GM19043 (cell line): ENCODE results near the gene CSH1.
"Not testable (repeated sequence)": the region's sequence is repeated elsewhere in the genome, so short reads cannot be mapped to it uniquely, and the experiment has no call there.

Experiments
- ATAC-seq: cut with Tn5 transposase; IDR thresholded peaks from one replicate; pipeline ENCODE4 v1.9.1; 2021; ENCODE audit warnings: low read depth; ENCODE audit not compliant: unreplicated experiment

Gene CSH1

DNA sequence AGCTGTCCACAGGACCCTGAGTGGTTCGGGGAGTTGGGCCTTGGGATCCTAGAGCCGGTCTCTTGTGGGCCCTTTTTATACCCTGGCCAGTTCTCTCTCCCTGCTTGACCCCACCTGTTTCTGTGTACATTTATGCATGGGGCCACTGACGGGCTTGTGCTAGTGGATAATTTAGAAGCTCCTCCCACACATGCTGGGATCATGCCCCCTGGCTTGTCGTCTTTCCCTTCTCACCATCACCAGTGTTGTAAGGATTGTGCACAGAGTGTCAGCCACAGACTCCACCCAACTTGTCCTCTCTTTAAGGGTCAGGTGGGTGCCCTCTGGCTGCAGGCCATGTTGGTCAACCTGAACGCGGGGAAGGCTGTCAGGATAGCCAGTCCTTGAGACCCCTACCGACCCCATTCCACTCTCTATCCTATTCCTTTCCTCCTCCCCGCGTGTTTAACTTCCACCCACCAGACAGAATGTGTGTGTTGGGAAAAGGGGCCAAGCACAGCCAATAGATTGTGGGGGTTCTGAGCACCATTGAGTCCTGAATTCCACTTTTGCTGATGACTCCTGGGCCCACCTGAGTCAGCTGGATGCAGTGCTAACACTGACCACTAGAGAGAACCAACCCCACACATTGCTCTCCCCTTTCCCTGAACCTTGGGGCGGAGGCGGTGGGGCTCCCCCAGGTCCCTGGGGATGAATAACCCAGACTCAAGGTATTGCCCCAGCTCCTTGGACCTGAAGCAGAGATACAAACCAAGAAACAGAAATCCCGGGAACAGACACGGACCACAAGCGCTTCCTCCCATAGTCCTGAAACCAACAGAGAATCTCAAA, at the start of gene CSH1:
Gene CSH1, minus strand, starts transcription at position 51 of the 831 bp plus-strand sequence. CDS start 63 bp downstream, outside the sequence.
- not testable (repeated sequence) for ATAC-seq

DNA sequence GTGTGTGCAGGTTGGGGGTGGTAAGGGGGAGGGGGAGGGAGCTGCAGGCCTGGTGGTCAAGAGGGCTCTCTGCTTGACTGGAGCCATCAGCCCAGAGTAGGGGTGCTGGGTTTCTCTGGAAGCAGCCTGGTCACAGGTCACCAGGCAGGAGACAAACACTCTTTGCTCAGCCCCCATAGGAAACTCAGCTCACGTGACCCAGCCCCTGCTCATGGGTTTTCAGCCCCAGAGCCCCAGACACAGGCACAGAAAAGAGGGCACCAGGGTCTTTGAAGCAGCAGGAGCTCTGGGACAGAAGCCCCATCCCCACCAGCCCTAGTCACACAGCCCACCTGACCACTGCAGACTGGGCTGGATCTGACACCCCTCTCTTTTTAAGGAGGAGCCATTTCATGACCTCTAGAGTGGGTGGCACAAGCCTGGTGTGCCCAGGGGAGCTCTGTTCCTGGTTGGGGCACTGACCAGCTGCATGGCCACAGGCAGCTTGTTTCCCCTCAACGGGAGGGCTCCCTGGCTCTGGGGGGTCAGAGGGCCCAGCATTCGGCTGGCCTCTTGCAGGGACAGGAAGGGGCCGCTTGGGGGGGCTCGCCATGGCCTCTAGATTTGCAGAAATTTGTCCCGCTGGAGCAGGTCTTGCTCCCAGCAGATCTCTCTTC, 49.5 kb upstream of the CSH1 start:
- ATAC-seq: no peak

- ATAC-seq: no peak
Observed at GRCh38 chr17:63944736-63945499, 48.5 kb upstream of the CSH1 start.

DNA sequence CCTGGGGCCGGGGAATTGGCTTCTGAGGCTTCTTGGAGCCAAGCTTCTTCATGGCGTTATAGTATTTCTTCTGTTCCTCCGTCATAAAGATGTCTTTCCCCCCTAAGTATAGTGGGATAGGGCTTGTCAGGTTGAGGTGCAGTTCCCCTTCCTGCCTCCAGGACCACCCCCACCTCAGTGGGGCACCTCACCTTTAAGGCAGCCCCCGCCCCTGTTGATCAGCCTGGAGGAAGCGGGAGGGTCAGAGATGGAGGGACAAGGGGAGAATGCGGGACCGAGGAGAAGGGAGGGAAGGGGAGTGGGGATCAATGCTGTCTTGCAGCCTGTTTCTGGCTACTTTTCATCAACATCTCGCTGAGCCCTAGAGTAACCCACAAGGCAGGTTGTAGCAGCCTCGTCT, 47.4 kb upstream of the CSH1 start:
- no peak for ATAC-seq

DNA sequence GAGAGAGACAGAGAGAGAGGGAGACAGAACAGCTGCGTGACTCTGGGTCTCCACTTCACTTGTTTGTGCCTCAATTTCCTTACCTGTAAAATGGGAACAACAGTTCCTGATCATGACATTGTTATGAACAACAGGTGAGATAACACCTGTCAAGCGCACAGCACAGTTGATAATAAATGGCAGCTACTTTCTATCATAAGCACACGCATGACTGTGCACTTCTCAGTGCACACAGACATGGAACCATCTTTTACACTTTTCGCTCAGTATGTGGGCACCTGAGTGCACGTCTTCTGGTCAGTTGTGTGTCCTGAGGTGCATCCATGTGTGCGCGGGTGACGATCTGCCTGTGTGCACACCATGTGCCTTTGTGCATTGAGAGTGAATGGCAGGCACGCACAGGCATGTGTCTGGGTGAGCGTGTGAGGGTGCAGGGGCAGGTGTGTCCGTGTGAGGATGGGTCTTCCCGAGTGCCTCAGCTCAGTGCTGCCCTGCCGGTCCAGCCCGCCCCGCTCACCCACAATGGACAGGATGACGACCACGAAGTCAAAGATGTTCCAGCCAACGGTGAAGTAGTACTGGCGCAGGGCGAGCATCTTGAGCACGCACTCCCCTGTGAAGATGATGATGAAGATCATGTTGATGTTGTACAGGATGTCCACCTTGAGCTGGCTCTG, 46.1 kb upstream of the CSH1 start:
- ATAC-seq: no peak

DNA sequence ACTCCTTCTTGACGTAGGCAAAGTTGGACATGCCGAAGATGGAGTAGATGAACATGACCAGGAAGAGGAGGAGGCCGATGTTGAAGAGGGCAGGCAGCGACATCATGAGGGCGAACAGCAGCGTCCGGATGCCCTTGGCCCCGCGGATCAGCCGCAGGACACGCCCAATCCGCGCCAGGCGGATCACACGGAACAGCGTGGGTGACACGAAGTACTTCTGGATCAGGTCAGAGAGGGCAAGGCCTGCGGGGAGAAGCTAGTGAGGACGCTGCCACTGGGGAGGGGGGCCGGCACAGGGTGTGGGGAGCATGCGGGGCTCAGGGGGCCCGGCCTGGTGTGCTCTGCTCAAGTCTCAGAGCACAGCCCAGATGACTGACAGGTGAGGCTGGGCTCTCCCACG, 45.4 kb upstream of the CSH1 start:
- ATAC-seq: no peak

GRCh38 chr17:63941162-63941561, 44.8 kb upstream of the CSH1 start:
- ATAC-seq: no peak

DNA sequence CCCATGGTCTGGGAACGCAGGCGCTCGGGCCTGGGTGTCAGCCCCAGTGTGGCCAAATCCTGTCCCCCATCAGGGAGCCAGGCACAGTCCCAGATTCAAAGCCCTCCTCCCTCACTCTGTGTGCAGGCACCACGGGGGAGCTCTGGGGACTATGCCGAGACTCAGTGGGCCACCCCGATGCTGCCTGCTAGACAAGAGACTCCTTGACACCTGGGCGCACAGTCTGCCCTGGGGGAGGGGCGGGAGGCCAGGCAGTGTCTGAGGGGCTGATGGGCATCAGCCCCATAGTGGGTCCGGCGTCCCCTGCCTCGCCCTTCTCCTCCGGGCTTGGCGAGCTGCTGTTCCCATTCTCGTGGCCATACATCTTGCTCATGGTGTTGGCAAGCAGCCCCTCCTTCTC, 44.2 kb upstream of the CSH1 start:
- no peak for ATAC-seq

- ATAC-seq: no peak
Observed at GRCh38 chr17:63939884-63940283, 43.5 kb upstream of the CSH1 start.

DNA sequence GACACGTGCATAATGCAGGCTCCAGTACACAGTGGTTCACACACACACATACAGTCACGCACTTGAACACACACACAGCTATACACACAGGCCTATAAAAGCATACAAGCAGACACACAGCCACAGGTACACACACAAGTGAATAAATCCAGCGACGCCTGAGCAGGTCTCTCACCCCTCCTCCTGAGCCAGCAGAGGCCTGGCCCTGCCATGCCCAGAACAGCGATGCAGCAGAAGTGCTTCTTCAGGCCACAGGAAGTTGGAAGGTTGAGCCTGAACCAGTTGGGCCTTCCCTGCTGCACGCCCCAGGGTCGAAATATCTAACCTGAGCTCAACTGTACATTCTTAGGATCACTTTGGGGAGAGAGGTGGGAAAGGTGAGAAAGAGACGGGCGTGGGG, 43.0 kb upstream of the CSH1 start:
- no peak for ATAC-seq

- no peak for ATAC-seq
Observed at GRCh38 chr17:63937920-63938319, 41.5 kb upstream of the CSH1 start.

- no peak for ATAC-seq
Observed at GRCh38 chr17:63937319-63937718, 40.9 kb upstream of the CSH1 start.

GRCh38 chr17:63934183-63935112, 38.1 kb upstream of the CSH1 start:
- no peak for ATAC-seq

DNA sequence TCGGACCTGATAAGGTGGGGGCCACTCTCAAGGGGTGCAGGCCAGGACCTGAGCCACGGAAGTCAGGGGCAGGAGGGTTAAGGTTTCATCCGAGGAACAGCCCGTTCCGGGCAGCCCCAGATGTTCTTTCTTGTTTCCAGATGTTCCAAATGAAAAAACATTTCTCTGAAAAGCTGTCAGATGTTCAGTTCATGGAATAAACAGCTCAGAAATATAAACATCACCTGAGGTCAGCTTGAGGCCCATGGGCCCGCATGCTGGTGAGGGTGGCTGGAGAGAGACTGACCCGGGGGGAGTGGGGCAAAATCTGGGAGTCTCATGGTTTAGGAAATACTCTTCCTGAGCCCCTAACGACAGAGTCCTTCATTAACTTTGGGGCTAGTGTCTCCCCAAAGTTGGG, 37.2 kb upstream of the CSH1 start:
- no peak for ATAC-seq

- ATAC-seq: no peak
Observed at GRCh38 chr17:63932721-63933120, 36.3 kb upstream of the CSH1 start.

DNA sequence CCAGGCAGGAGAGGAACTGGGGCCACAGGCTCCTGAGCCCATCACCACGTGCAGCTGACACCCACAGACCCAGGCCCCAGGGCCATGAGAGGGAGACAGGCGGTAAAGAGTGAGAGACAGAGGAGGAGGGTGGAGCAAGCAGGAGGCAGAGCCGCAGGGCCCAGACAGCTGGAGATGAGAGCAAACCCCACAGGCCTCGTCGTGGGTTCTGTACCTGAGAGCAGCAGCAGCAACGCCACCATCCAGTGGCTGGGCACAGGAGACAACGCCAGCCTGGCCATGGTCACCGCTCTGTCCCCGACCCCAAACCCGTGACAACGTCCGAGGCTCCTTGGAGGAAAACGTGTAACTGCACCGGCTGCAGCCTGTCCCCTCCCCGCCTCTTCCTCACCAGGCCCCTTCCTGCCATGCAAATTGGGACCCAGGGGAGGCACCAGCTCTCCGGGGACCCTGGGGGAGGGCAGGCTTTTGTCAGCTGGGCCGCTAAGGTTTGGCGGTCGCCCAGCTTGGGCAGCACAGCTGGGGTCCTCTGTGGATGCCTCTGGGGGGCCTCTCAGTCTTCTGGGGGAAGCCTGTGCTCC, 35.7 kb upstream of the CSH1 start, which contains the start of gene CD79B:
Gene CD79B, minus strand, starts transcription at position 351 of the 581 bp plus-strand sequence. Its CDS starts 70 bp downstream, at position 281.
- peak; percentile 71 for ATAC-seq

DNA sequence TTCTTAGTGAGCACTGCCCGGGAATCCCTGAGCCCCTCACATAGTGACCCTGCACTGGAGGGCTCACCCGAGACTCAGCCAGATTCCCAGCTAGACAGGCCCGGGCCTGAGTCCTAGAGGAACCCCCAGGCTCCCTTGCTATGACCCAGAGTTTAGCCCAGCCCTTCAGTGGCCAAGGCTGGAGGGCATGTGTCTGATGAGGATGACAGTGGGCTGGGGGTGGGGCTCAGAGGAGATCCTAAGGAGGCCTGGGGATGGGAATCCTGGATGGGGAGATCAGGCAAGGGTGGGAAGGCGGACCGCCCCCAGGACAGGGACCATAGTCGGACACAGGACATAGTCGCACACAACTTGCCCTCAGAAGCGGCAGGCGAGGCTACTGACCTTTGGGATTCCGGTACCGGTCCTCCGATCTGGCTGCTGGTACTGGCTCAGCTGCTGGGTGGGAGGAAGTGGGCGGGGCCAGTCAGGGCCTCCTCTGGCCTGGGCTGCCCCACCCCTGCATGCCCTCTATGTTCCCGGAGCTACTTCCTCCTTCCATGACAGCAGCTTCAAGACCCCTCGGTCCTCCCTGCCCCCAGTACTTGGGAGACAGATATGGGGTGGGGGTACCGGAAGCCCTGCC, 34.7 kb upstream of the CSH1 start:
- no peak for ATAC-seq

DNA sequence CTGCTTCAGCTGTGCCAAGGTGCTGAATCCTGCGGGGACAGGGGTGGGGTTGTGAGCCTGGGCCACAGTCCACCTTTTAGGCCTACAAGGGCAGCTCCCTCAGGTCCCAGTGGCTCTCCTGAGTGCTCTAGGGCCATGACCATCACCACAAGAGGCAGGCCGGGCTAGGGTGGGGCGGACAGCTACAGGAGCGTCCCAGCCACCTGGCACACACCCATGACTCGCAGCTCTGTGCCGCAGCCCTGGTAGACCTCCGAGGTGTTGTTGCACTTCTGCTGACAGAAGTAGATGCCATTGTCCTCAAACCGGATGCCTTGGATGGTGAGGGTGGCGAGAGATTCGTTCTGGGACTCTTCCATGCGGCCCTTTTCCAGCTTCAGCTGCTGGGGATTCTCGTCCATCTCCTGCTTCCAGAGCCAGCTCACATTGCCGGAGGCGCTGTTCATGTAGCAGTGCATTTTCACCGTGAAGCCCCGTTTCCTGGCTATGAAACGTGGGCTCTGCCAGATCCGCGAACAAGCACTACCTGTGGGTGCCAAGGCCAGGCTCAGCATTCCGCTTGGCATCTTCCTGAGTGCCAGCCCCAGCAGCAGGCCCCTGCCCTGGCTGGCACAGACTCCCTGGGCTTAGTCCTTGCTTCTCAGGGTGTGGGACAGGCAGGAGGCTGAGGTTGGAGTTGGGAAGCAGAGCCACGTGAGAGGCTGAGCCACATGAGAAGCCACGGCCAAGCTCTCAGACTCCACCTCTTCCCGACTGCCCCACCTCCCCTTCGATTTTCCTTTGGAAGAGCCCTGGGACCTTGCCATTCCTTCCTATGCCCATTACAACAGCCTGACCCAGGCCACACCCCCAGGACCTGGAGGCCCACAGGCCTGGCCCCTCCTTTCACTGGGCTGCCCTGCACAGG, 33.7 kb upstream of the CSH1 start:
- ATAC-seq: no peak
